ENCODE measurements around the gene OLIG1. TPM values are rescaled to one million over a fixed set of nuclear protein-coding genes. Genes with fewer than 3 reads are reported as not detected.
A peak's percentile ranks its signal among the peaks of the same experiment; 100 is the strongest.

OLIG1 gene
- total RNA-seq, 1 donor from 2014 or later: not detected

GRCh38 chr21:33109574-33110339, 39.8 kb downstream of the OLIG1 start:
- H3K27me3 Mint-ChIP-seq: peaks cover 64% of the 10 kb centered on the region

GRCh38 chr21:33110340-33110715, 40.4 kb downstream of the OLIG1 start:
- no peaks in the 10 kb centered on the region for H3K9me3 Mint-ChIP-seq
- peaks cover 63% of the 10 kb centered on the region for H3K27me3 Mint-ChIP-seq
- intact Hi-C loops (cut with micrococcal nuclease): no loop called here
- no peak overlapping the region for H3K27ac Mint-ChIP-seq
- no peak for DNase-seq
- peaks cover 2% of the 10 kb centered on the region for H3K4me1 Mint-ChIP-seq
- H3K4me3 Mint-ChIP-seq: no peak overlapping the region
- no peaks in the 10 kb centered on the region for H3K36me3 Mint-ChIP-seq (ENCODE audit: low read depth)

More at GRCh38 chr21:33109574-33110339, 39.8 kb downstream of the OLIG1 start:
- intact Hi-C loops (cut with micrococcal nuclease): no loop called here
- Mint-ChIP-seq H3K9me3 (no peaks in the 10 kb centered on the region), H3K36me3 (ENCODE audit: low read depth) (no peaks in the 10 kb centered on the region), H3K27ac (no peak overlapping the region), H3K4me1 (peaks cover 2% of the 10 kb centered on the region), H3K4me3 (peak overlapping the region; percentile 31)
- no peak for DNase-seq

GRCh38 chr21:33111577-33111976, 41.6 kb downstream of the OLIG1 start:
- Mint-ChIP-seq H3K27ac (no peak overlapping the region), H3K9me3 (no peaks in the 10 kb centered on the region), H3K4me3 (no peak overlapping the region), H3K27me3 (peaks cover 60% of the 10 kb centered on the region), H3K36me3 (ENCODE audit: low read depth) (no peaks in the 10 kb centered on the region), H3K4me1 (peaks cover 8% of the 10 kb centered on the region)
- intact Hi-C loops (cut with micrococcal nuclease): no loop called here
- DNase-seq: no peak

- H3K27ac Mint-ChIP-seq: no peak overlapping the region
Measured at GRCh38 chr21:33112151-33112550, 42.2 kb downstream of the OLIG1 start.

GRCh38 chr21:33112681-33113080, 42.7 kb downstream of the OLIG1 start:
- intact Hi-C loops (cut with micrococcal nuclease): no loop called here
- Mint-ChIP-seq H3K4me3 (no peak overlapping the region), H3K4me1 (peaks cover 10% of the 10 kb centered on the region), H3K9me3 (no peaks in the 10 kb centered on the region), H3K36me3 (ENCODE audit: low read depth) (no peaks in the 10 kb centered on the region), H3K27ac (no peak overlapping the region), H3K27me3 (peaks cover 62% of the 10 kb centered on the region)
- no peak for DNase-seq

More at GRCh38 chr21:33112151-33112550, 42.2 kb downstream of the OLIG1 start:
- intact Hi-C loops (cut with micrococcal nuclease): no loop called here
- no peak for DNase-seq
- Mint-ChIP-seq H3K4me3 (no peak overlapping the region), H3K27me3 (peaks cover 63% of the 10 kb centered on the region), H3K4me1 (peaks cover 10% of the 10 kb centered on the region), H3K9me3 (no peaks in the 10 kb centered on the region), H3K36me3 (ENCODE audit: low read depth) (no peaks in the 10 kb centered on the region)

- Mint-ChIP-seq H3K27ac (no peak overlapping the region), H3K36me3 (ENCODE audit: low read depth) (no peaks in the 10 kb centered on the region), H3K4me1 (peaks cover 10% of the 10 kb centered on the region), H3K9me3 (no peaks in the 10 kb centered on the region), H3K27me3 (peaks cover 62% of the 10 kb centered on the region), H3K4me3 (no peak overlapping the region)
- intact Hi-C loops (cut with micrococcal nuclease): no loop called here
- DNase-seq: no peak
Measured at GRCh38 chr21:33113131-33113530, 43.2 kb downstream of the OLIG1 start.

GRCh38 chr21:33114276-33114675, 44.3 kb downstream of the OLIG1 start:
- Mint-ChIP-seq H3K4me1 (peaks cover 9% of the 10 kb centered on the region), H3K4me3 (no peak overlapping the region), H3K9me3 (no peaks in the 10 kb centered on the region), H3K27ac (no peak overlapping the region), H3K27me3 (peaks cover 54% of the 10 kb centered on the region), H3K36me3 (ENCODE audit: low read depth) (no peaks in the 10 kb centered on the region)
- DNase-seq: no peak
- intact Hi-C loops (cut with micrococcal nuclease): no loop called here

GRCh38 chr21:33115631-33116510, 45.9 kb downstream of the OLIG1 start:
- Mint-ChIP-seq H3K27me3 (peaks cover 40% of the 10 kb centered on the region), H3K4me1 (peaks cover 8% of the 10 kb centered on the region), H3K4me3 (peak overlapping the region; percentile 16)

GRCh38 chr21:33116676-33117075, 46.7 kb downstream of the OLIG1 start:
- Mint-ChIP-seq H3K4me3 (peak overlapping the region; percentile 16), H3K27ac (peak overlapping the region; percentile 64), H3K4me1 (peaks cover 8% of the 10 kb centered on the region)

More at GRCh38 chr21:33115631-33116510, 45.9 kb downstream of the OLIG1 start:
- Mint-ChIP-seq H3K27ac (no peak overlapping the region), H3K9me3 (no peaks in the 10 kb centered on the region), H3K36me3 (ENCODE audit: low read depth) (no peaks in the 10 kb centered on the region)
- DNase-seq: no peak
- intact Hi-C loops (cut with micrococcal nuclease): no loop called here

GRCh38 chr21:33117101-33117888, 47.4 kb downstream of the OLIG1 start:
- H3K27me3 Mint-ChIP-seq: peaks cover 28% of the 10 kb centered on the region
- DNase-seq: no peak
- intact Hi-C loops (cut with micrococcal nuclease): no loop called here
- peaks cover 8% of the 10 kb centered on the region for H3K4me1 Mint-ChIP-seq
- no peak overlapping the region for H3K27ac Mint-ChIP-seq
- no peaks in the 10 kb centered on the region for H3K36me3 Mint-ChIP-seq (ENCODE audit: low read depth)
- no peak overlapping the region for H3K4me3 Mint-ChIP-seq
- H3K9me3 Mint-ChIP-seq: no peaks in the 10 kb centered on the region

More at GRCh38 chr21:33116676-33117075, 46.7 kb downstream of the OLIG1 start:
- H3K27me3 Mint-ChIP-seq: peaks cover 33% of the 10 kb centered on the region
- no peaks in the 10 kb centered on the region for H3K36me3 Mint-ChIP-seq (ENCODE audit: low read depth)
- intact Hi-C loops (cut with micrococcal nuclease): no loop called here
- DNase-seq: peak; percentile 64
- no peaks in the 10 kb centered on the region for H3K9me3 Mint-ChIP-seq

Other genes starting within 250 kb of the OLIG1 start
- not detected in 2 replicates for gene OLIG2, start 44.2 kb upstream of the OLIG1 start, total RNA-seq
- 35.2 and 36.7 TPM in 2 replicates for gene IFNAR2, start 159.8 kb downstream of the OLIG1 start, total RNA-seq
- gene IL10RB, start 196.2 kb downstream of the OLIG1 start, total RNA-seq: 21.1 and 24.0 TPM in 2 replicates